ENCODE measurements around the gene TRAIP. TPM values are rescaled to one million over a fixed set of nuclear protein-coding genes. Genes with fewer than 3 reads are reported as not detected.
"Not testable (repeated sequence)": the region's sequence is repeated elsewhere in the genome, so short reads cannot be mapped to it uniquely, and the experiment has no call there.

Gene TRAIP
- total RNA-seq, 6 donors from 2014 or later: 1.4 to 9.4 (median 3.5) TPM

- H3K27ac ChIP-seq: peak within 1 kb of the TSS; percentile 93 to 99 (median 96)
- TF ChIP-seq POLR2AphosphoS5 (IDR thresholded peaks at IDR 0.05) (peak; percentile 85 to 93), POLR2A (IDR thresholded peaks at IDR 0.05) (peak; percentile 65 to 93 (median 72)), EP300 (IDR thresholded peaks at IDR 0.05) (no peak)
- TF ChIP-seq, protein P1, sequence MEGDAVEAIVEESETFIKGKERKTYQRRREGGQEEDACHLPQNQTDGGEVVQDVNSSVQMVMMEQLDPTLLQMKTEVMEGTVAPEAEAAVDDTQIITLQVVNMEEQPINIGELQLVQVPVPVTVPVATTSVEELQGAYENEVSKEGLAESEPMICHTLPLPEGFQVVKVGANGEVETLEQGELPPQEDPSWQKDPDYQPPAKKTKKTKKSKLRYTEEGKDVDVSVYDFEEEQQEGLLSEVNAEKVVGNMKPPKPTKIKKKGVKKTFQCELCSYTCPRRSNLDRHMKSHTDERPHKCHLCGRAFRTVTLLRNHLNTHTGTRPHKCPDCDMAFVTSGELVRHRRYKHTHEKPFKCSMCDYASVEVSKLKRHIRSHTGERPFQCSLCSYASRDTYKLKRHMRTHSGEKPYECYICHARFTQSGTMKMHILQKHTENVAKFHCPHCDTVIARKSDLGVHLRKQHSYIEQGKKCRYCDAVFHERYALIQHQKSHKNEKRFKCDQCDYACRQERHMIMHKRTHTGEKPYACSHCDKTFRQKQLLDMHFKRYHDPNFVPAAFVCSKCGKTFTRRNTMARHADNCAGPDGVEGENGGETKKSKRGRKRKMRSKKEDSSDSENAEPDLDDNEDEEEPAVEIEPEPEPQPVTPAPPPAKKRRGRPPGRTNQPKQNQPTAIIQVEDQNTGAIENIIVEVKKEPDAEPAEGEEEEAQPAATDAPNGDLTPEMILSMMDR (IDR thresholded peaks at IDR 0.05): peak in 4 of 6 experiments; percentile 29 to 33 (median 32)
- peaks cover 28 to 46% (median 29%) of the 10 kb centered on the region in 4 donors for H3K4me1 ChIP-seq
- H3K4me3 ChIP-seq: peak within 1 kb of the TSS; percentile 87 to 96 (median 88)
- H3K9me3 ChIP-seq: no peaks in the 10 kb centered on the region
- H3K36me3 ChIP-seq: peaks cover 0 to 22% (median 3%) of the 10 kb centered on the region in 4 donors
- peak; percentile 100 for DNase-seq
- ATAC-seq (ENCODE audit: low FRiP score in 2 of 2): peak; percentile 99 to 100
- WGBS, 2 donors: 4% methylated on average over 24 of the region's 55 CpGs; no CpG with 5 or more reads in 1 of the 2 donors
- H3K27me3 ChIP-seq: no peaks in the 10 kb centered on the region
These were observed 69.8 kb downstream of the TRAIP start, which contains the start of gene IP6K1 for GRCh38 chr3:49786357-49787181. IP6K1 (minus strand) TSS chr3:49786542; CDS start chr3:49748040, 38,502 bp downstream.

- peaks cover 32 to 54% (median 36%) of the 10 kb centered on the region in 4 donors for H3K4me1 ChIP-seq
- peak overlapping the region; percentile 93 to 99 (median 96) for H3K27ac ChIP-seq
- H3K36me3 ChIP-seq: peaks cover 0 to 26% (median 9%) of the 10 kb centered on the region in 4 donors
- WGBS, 2 donors: 2 to 3% methylated on average over 15 to 32 of the region's 50 CpGs
- no peaks in the 10 kb centered on the region for H3K9me3 ChIP-seq
- peak overlapping the region; percentile 87 to 96 (median 88) for H3K4me3 ChIP-seq
- no peaks in the 10 kb centered on the region for H3K27me3 ChIP-seq
- TF ChIP-seq POLR2A (IDR thresholded peaks at IDR 0.05) (no peak), POLR2AphosphoS5 (IDR thresholded peaks at IDR 0.05) (no peak), EP300 (IDR thresholded peaks at IDR 0.05) (no peak)
- TF ChIP-seq, protein P1 (IDR thresholded peaks at IDR 0.05): no peak
- DNase-seq (peak in 1 of 2 donors; percentile 35), ATAC-seq (ENCODE audit: low FRiP score in 2 of 2) (peak; percentile 0 to 67)
These were observed 70.6 kb downstream of the TRAIP start for GRCh38 chr3:49785565-49786356.

DNA sequence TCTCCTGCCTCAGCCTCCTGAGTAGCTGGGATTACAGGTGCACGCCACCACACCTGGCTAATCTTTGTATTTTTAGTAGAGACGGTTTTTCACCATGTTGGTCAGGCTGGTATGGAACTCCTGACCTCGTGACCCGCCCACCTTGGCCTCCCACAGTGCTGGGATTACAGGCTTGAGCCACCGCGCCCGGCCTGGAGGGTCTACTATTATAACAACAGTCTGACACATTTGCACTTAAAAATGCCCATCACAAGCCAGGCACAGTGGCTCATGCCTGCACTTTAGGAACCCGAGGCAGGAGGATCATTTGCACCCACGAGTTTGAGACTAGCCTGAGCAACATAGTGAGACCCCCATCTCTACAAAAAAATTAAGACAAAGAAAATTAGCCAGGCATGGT lies 74.1 kb downstream of the TRAIP start:
- not testable (repeated sequence) for H3K27ac ChIP-seq; ATAC-seq (ENCODE audit: low FRiP score in 2 of 2); H3K4me3 ChIP-seq; H3K9me3 ChIP-seq; H3K27me3 ChIP-seq
- Histone ChIP-seq H3K4me1 (peaks cover 39 to 76% (median 45%) of the 10 kb centered on the region in 4 donors), H3K36me3 (peaks cover 0 to 37% (median 11%) of the 10 kb centered on the region in 4 donors)
- DNase-seq: peak in 1 of 2 donors; percentile 27
- WGBS, 2 donors: 95 to 97% methylated on average over 8 to 9 of the region's 9 CpGs

- DNase-seq (no peak), ATAC-seq (ENCODE audit: low FRiP score in 2 of 2) (no peak)
- TF ChIP-seq POLR2AphosphoS5 (IDR thresholded peaks at IDR 0.05): no peak
- TF ChIP-seq, protein P1 (IDR thresholded peaks at IDR 0.05): no peak
- TF ChIP-seq POLR2A (IDR thresholded peaks at IDR 0.05): no peak
- TF ChIP-seq EP300 (IDR thresholded peaks at IDR 0.05): no peak
- H3K27me3 ChIP-seq: no peaks in the 10 kb centered on the region
- peaks cover 0 to 44% (median 14%) of the 10 kb centered on the region in 4 donors for H3K36me3 ChIP-seq
- H3K9me3 ChIP-seq: no peaks in the 10 kb centered on the region
- WGBS, 2 donors: 86% methylated on average over 5 of the region's 5 CpGs
- H3K4me3 ChIP-seq: no peak overlapping the region
- H3K4me1 ChIP-seq: peaks cover 33 to 70% (median 41%) of the 10 kb centered on the region in 4 donors
- no peak overlapping the region for H3K27ac ChIP-seq
These were observed 74.8 kb downstream of the TRAIP start for GRCh38 chr3:49781415-49782199.

- not testable (repeated sequence) for H3K4me3 ChIP-seq; ATAC-seq (ENCODE audit: low FRiP score in 2 of 2); H3K9me3 ChIP-seq; H3K27ac ChIP-seq; H3K27me3 ChIP-seq
- peaks cover 0 to 48% (median 14%) of the 10 kb centered on the region in 4 donors for H3K36me3 ChIP-seq
- H3K4me1 ChIP-seq: peaks cover 33 to 70% (median 41%) of the 10 kb centered on the region in 4 donors
- peak in 1 of 2 donors; percentile 62 for DNase-seq
- 73 to 86% methylated on average over 9 of the region's 9 CpGs for WGBS, 2 donors
These were observed 75.4 kb downstream of the TRAIP start for GRCh38 chr3:49780975-49781365.
